Lower lobe of right lung (tissue), 2 donors: ENCODE results near the gene AP1S2. TPM values are rescaled to one million over a fixed set of nuclear protein-coding genes. Genes with fewer than 3 reads are reported as not detected.

Experiments
- ATAC-seq, 2 donors: fragments of 200-7000 bp; cut with Tn5 transposase; one replicate each; pipeline ENCODE4 v1.9.1; 2020 to 2022; ENCODE audit warnings: mild to moderate bottlenecking in 2 of 2, moderate library complexity in 2 of 2
- DNase-seq: peaks from one replicate; pipeline ENCODE4 v3.0.0-alpha.2; 2020
- H3K27ac ChIP-seq: fragments of 200-600 bp; one replicate; pipeline ENCODE4 v1.8.0; 2022
- H3K27me3 ChIP-seq: fragments of 200-600 bp; one replicate; pipeline ENCODE4 v1.8.0; 2022; ENCODE audit warnings: low read depth
- H3K36me3 ChIP-seq: fragments of 200-600 bp; one replicate; pipeline ENCODE4 v1.8.0; 2022; ENCODE audit warnings: mild to moderate bottlenecking
- H3K4me1 ChIP-seq: fragments of 200-600 bp; one replicate; pipeline ENCODE4 v1.8.0; 2022
- H3K4me3 ChIP-seq: fragments of 200-600 bp; one replicate; pipeline ENCODE4 v1.8.0; 2022; ENCODE audit warnings: mild to moderate bottlenecking
- H3K9me3 ChIP-seq: fragments of 200-600 bp; one replicate; pipeline ENCODE4 v1.8.0; 2022
- CTCF ChIP-seq: fragments of 200-600 bp; IDR thresholded peaks from one replicate; pipeline ENCODE4 v1.8.0; 2022; ENCODE audit warnings: antibody characterized with exemption, mild to moderate bottlenecking
- intact Hi-C: fragments of 100-400 bp; cut with DNase I; formaldehyde crosslinking; loops from one replicate; pipeline ENCODE4 v1.11.0; 2022
- long read RNA-seq: library from polyadenylated mRNA; unstranded; transcript quantifications from one replicate; pipeline ENCODE4 v2.0.0, GENCODE V29; 2021
- total RNA-seq: library from RNA; stranded (reverse); fragmentation: NEBNext Ultra II Directional; extraction: Animal tissue kit (Norgen Biotek cat#: 25700); gene quantifications from one replicate; pipeline ENCODE4 v1.2.1, GENCODE V29; 2021
- donor health status: DM: no; HTN: yes; CAD: no; lungs with severe emphysema.

AP1S2 gene
- 38.5 TPM for total RNA-seq
- long read RNA-seq, transcript AP1S2-201 (5 exons, 2,237 nt), result major isoform, 73 of 82 reads
- long read RNA-seq, partial matches to known transcripts, result 3 of 82 reads
- long read RNA-seq, other reads (novel, unspliced or antisense), result 5 of 82 reads

- no peaks in the 10 kb centered on the region for H3K36me3 ChIP-seq
- no peaks in the 10 kb centered on the region for H3K9me3 ChIP-seq
- no peak for TF ChIP-seq CTCF
- no peaks in the 10 kb centered on the region for H3K4me1 ChIP-seq
- H3K4me3 ChIP-seq, result peak within 1 kb of the TSS; percentile 65
- peak within 1 kb of the TSS; percentile 90 for H3K27ac ChIP-seq
- H3K27me3 ChIP-seq, result no peaks in the 10 kb centered on the region
- peak; percentile 93 for DNase-seq
- ATAC-seq, result peak; percentile 99 to 100
- intact Hi-C loops, result no loop called here
Measured at GRCh38 chrX:15854712-15855567, at the start of gene AP1S2. Gene AP1S2, minus strand, starts transcription at chrX:15854813. Its CDS starts 2,289 bp downstream, at chrX:15852524.

- Histone ChIP-seq H3K4me1 (no peaks in the 10 kb centered on the region), H3K9me3 (no peaks in the 10 kb centered on the region), H3K36me3 (no peaks in the 10 kb centered on the region), H3K4me3 (no peak overlapping the region), H3K27ac (no peak overlapping the region), H3K27me3 (no peaks in the 10 kb centered on the region)
- ATAC-seq (peak; percentile 46 to 62), DNase-seq (no peak)
- intact Hi-C loops, result no loop called here
- no peak for TF ChIP-seq CTCF
Measured at GRCh38 chrX:15903186-15903681, 48.6 kb upstream of the AP1S2 start.

- no peak for DNase-seq
- no peaks in the 10 kb centered on the region for H3K4me1 ChIP-seq
Measured at GRCh38 chrX:15895334-15895733, 40.7 kb upstream of the AP1S2 start.

GRCh38 chrX:15894724-15895123 lies 40.1 kb upstream of the AP1S2 start:
- Histone ChIP-seq H3K9me3 (no peaks in the 10 kb centered on the region), H3K36me3 (no peaks in the 10 kb centered on the region), H3K4me3 (no peak overlapping the region), H3K27me3 (no peaks in the 10 kb centered on the region), H3K27ac (no peak overlapping the region), H3K4me1 (no peaks in the 10 kb centered on the region)
- intact Hi-C loops, result no loop called here
- DNase-seq (no peak), ATAC-seq (no peak)
- TF ChIP-seq CTCF, result no peak

More at GRCh38 chrX:15895334-15895733, 40.7 kb upstream of the AP1S2 start:
- Histone ChIP-seq H3K4me3 (no peak overlapping the region), H3K27me3 (no peaks in the 10 kb centered on the region), H3K9me3 (no peaks in the 10 kb centered on the region), H3K36me3 (no peaks in the 10 kb centered on the region), H3K27ac (no peak overlapping the region)
- ATAC-seq, result no peak
- intact Hi-C loops, result no loop called here
- no peak for TF ChIP-seq CTCF

- no peak for DNase-seq
- no peaks in the 10 kb centered on the region for H3K36me3 ChIP-seq
- no peak overlapping the region for H3K27ac ChIP-seq
- H3K9me3 ChIP-seq, result no peaks in the 10 kb centered on the region
- intact Hi-C loops, result no loop called here
- no peak for TF ChIP-seq CTCF
- H3K4me3 ChIP-seq, result no peak overlapping the region
- no peak for ATAC-seq
- no peaks in the 10 kb centered on the region for H3K27me3 ChIP-seq
- no peaks in the 10 kb centered on the region for H3K4me1 ChIP-seq
Measured at GRCh38 chrX:15890463-15890862, 35.9 kb upstream of the AP1S2 start.
